AG10803 (cell line): ENCODE data around the gene SPI1.

Experiments used
- DNase-seq: peaks from one replicate; pipeline ENCODE4 v3.0.0; 2010; ENCODE audit warnings: low read depth
- H3K4me3 ChIP-seq: 2 replicates; pipeline ENCODE4 v1.5.1; 2011; ENCODE audit warnings: mild to moderate bottlenecking, low read length, control low read depth
- CTCF ChIP-seq: conservative IDR thresholded peaks from 2 replicates; pipeline ENCODE4 v1.5.1; 2011; ENCODE audit warnings: mild to moderate bottlenecking, low read length, control low read depth, inconsistent platforms

Gene SPI1

GRCh38 chr11:47400768-47401279 is 22.5 kb upstream of the SPI1 start:
- no peak for DNase-seq
- no peak for TF ChIP-seq CTCF
- H3K4me3 ChIP-seq: no peak overlapping the region; the same call in 1 of the 2 replicates

GRCh38 chr11:47399860-47400767 is 21.8 kb upstream of the SPI1 start:
- TF ChIP-seq CTCF: no peak
- peak overlapping the region; percentile 62 for H3K4me3 ChIP-seq
- no peak for DNase-seq

- no peak overlapping the region for H3K4me3 ChIP-seq
- no peak for DNase-seq
- no peak for TF ChIP-seq CTCF
Observed at GRCh38 chr11:47398551-47398950, 20.2 kb upstream of the SPI1 start.

- no peak for TF ChIP-seq CTCF
Observed at GRCh38 chr11:47398011-47398410, 19.7 kb upstream of the SPI1 start.

GRCh38 chr11:47396049-47396320 is 17.6 kb upstream of the SPI1 start:
- TF ChIP-seq CTCF: no peak
- no peak overlapping the region for H3K4me3 ChIP-seq
- DNase-seq: no peak

More at GRCh38 chr11:47398011-47398410, 19.7 kb upstream of the SPI1 start:
- H3K4me3 ChIP-seq: no peak overlapping the region
- DNase-seq: no peak

- no peak overlapping the region for H3K4me3 ChIP-seq
- TF ChIP-seq CTCF: no peak
- no peak for DNase-seq
Observed at GRCh38 chr11:47395223-47396048, 17.1 kb upstream of the SPI1 start.
